HL-60 (cell line): ENCODE results near the gene TOP1.

Source experiments
- DNase-seq, 2 experiments: peaks; one replicate each; pipeline ENCODE4 v3.0.0-alpha.2; 2010 to 2020; ENCODE audit warnings: low read depth in 1 of 2, low spot score in 1 of 2
- H3K27ac ChIP-seq: fragments of 250-450 bp; sonication (Bioruptor Pico); replicated peaks from 2 replicates; pipeline ENCODE4 v1.5.1; 2020; ENCODE audit warnings: mild to moderate bottlenecking, moderate library complexity
- H3K27me3 ChIP-seq: fragments of 250-450 bp; sonication (Bioruptor Pico); 2 replicates; pipeline ENCODE4 v1.5.1; 2021; ENCODE audit warnings: mild to moderate bottlenecking, moderate library complexity; ENCODE audit not compliant: insufficient read depth, poor library complexity, severe bottlenecking
- H3K4me3 ChIP-seq: replicated peaks from 2 replicates; pipeline ENCODE4 v1.5.1; 2011; ENCODE audit warnings: mild to moderate bottlenecking, control low read depth, low read length; ENCODE audit not compliant: insufficient read depth
- CTCF ChIP-seq: IDR thresholded peaks from one replicate; pipeline ENCODE4 v1.5.1; 2011; ENCODE audit warnings: low read length, control low read depth, inconsistent platforms; ENCODE audit not compliant: insufficient read depth
- GABPA ChIP-seq: IDR thresholded peaks from 2 replicates; pipeline ENCODE4 v1.6.1; 2012; ENCODE audit warnings: low read depth
- POLR2AphosphoS5 ChIP-seq: IDR thresholded peaks from 2 replicates; pipeline ENCODE4 v1.6.1; 2012; ENCODE audit warnings: low read depth
- REST ChIP-seq: IDR thresholded peaks from 2 replicates; pipeline ENCODE4 v1.6.1; 2012; ENCODE audit warnings: low read depth; ENCODE audit not compliant: insufficient replicate concordance
- SPI1 ChIP-seq: IDR thresholded peaks from 2 replicates; pipeline ENCODE4 v1.6.1; 2012; ENCODE audit warnings: low read depth, mild to moderate bottlenecking, borderline replicate concordance

TOP1 gene

GRCh38 chr20:40986774-40987173 is 41.8 kb upstream of the TOP1 start:
- H3K27me3 ChIP-seq, result no peaks in the 10 kb centered on the region
- H3K4me3 ChIP-seq, result no peak overlapping the region
- DNase-seq, result no peak
- H3K27ac ChIP-seq, result no peak overlapping the region
- no peak for TF ChIP-seq GABPA
- TF ChIP-seq SPI1, result peak; percentile 18; the same call in 1 of the 2 replicates

GRCh38 chr20:40990542-40991120 is 38.0 kb upstream of the TOP1 start:
- Histone ChIP-seq H3K27me3 (no peaks in the 10 kb centered on the region), H3K27ac (peak overlapping the region; percentile 77), H3K4me3 (no peak overlapping the region)
- TF ChIP-seq CTCF (peak; percentile 92), REST (no peak), POLR2AphosphoS5 (no peak)
- peak; percentile 45 to 88 for DNase-seq

- Histone ChIP-seq H3K27ac (peak overlapping the region; percentile 77), H3K27me3 (no peaks in the 10 kb centered on the region), H3K4me3 (no peak overlapping the region)
- peak; percentile 82 to 98 for DNase-seq
- TF ChIP-seq CTCF (no peak), REST (peak; percentile 38), POLR2AphosphoS5 (peak; percentile 62), SPI1 (peak; percentile 99)
Observed at GRCh38 chr20:40991181-40991889, 37.3 kb upstream of the TOP1 start.

- DNase-seq, result no peak
- Histone ChIP-seq H3K27ac (peak overlapping the region; percentile 77; the same call in 1 of the 2 replicates), H3K27me3 (no peaks in the 10 kb centered on the region), H3K4me3 (no peak overlapping the region)
- TF ChIP-seq SPI1, result no peak
- TF ChIP-seq GABPA, result no peak
- TF ChIP-seq REST, result no peak
- no peak for TF ChIP-seq CTCF
- no peak for TF ChIP-seq POLR2AphosphoS5
Observed at GRCh38 chr20:40992349-40993113, 36.1 kb upstream of the TOP1 start.
